OCI-LY3 (cell line): ENCODE results near the gene NXN.

Source experiments
- H2AFZ ChIP-seq: fragments of 200-600, 300-600 bp; shearing (Covaris generic); 2 replicates; pipeline ENCODE4 v1.6.0; 2014; ENCODE audit warnings: antibody characterized with exemption, low read depth, low read length
- H3K27ac ChIP-seq: fragments of 200-600, 300-600 bp; sonication (generic); 2 replicates; pipeline ENCODE4 v1.5.1; 2014; ENCODE audit warnings: mild to moderate bottlenecking, low read length, moderate library complexity, mixed read lengths
- H3K27me3 ChIP-seq: fragments of 200-600, 300-600 bp; sonication (generic); 2 replicates; pipeline ENCODE4 v1.6.1; 2014; ENCODE audit warnings: low read depth, low read length, mixed read lengths
- H3K36me3 ChIP-seq: fragments of 200-600, 300-600 bp; sonication (generic); replicated peaks from 2 replicates; pipeline ENCODE3; 2014; ENCODE audit warnings: low read depth, low read length, mixed read lengths
- H3K4me1 ChIP-seq: fragments of 300-600, 200-600 bp; sonication (generic); 2 replicates; pipeline ENCODE4 v1.6.1; 2014; ENCODE audit warnings: low read length, mixed read lengths
- H3K4me2 ChIP-seq: fragments of 200-600, 300-600 bp; sonication (generic); 2 replicates; pipeline ENCODE4 v1.6.1; 2014; ENCODE audit warnings: low read length, mixed read lengths
- H3K4me3 ChIP-seq: fragments of 300-600, 200-600 bp; sonication (generic); 2 replicates; pipeline ENCODE4 v1.5.1; 2014; ENCODE audit warnings: antibody characterized with exemption, mild to moderate bottlenecking, low read length, moderate library complexity
- H3K79me2 ChIP-seq: fragments of 300-600, 200-600 bp; shearing (Covaris generic); 2 replicates; pipeline ENCODE4 v1.6.1; 2014; ENCODE audit warnings: mild to moderate bottlenecking, low read length, mixed read lengths
- H3K9ac ChIP-seq: fragments of 300-600, 200-600 bp; shearing (Covaris generic); 2 replicates; pipeline ENCODE4 v1.6.0; 2014; ENCODE audit warnings: mild to moderate bottlenecking, low read length, moderate library complexity
- H3K9me3 ChIP-seq: fragments of 200-600, 300-600 bp; shearing (Covaris generic); 2 replicates; pipeline ENCODE4 v1.6.1; 2014; ENCODE audit warnings: low read length, mixed read lengths; ENCODE audit not compliant: insufficient read depth
- H4K20me1 ChIP-seq: fragments of 200-600, 300-600 bp; sonication (generic); 2 replicates; pipeline ENCODE4 v1.6.1; 2016; ENCODE audit warnings: low read length, mixed read lengths; ENCODE audit not compliant: insufficient read depth
- EZH2phosphoT487 ChIP-seq: fragments of 200-600 bp; shearing (Covaris generic); IDR thresholded peaks from 2 replicates; pipeline ENCODE4 v1.6.1; 2018; ENCODE audit warnings: antibody characterized with exemption, mixed run types, low read depth
- TF ChIP-seq, protein P1 (sequence below): fragments of 200-600, 300-600 bp; sonication (generic); IDR thresholded peaks from 2 replicates; pipeline ENCODE4 v1.5.1; 2014; ENCODE audit warnings: antibody characterized with exemption, low read length, low read depth

The NXN gene

DNA sequence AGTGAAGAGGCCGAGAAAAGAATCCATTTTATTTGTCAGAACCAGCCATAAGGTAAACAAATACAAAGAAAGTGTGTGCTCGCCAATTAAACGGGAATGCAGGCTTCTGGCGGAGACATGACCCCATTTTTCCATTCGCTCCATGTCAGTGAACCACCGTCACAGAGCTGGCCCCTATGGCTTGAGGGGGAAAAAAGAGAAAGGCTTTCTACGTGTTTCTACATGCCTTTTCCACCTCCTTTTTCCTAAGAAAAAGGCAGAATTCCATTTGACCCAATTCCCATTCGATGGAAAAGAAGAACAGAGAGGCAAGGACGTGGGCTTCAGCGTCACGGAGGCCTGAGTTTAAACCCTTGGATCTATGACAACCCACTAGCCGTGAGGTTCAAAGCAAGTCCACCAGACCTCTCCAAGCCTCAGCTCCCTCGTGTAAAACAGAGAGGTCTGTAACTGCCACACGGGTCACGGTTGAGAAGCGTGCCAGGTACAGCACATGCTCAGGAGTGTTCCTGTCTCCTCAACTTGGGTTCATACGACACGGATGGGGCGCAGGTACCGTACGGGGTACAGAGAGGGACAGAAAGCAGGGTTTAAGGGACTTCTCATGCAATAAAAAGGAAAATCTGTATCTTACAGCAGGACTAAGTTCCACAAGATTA lies 91.9 kb downstream of the NXN start:
- Histone ChIP-seq H3K4me1 (no peaks in the 10 kb centered on the region), H3K4me2 (no peak overlapping the region), H3K9me3 (no peaks in the 10 kb centered on the region), H3K79me2 (no peaks in the 10 kb centered on the region), H3K27me3 (0 out of 2 replicates have a peak, but pooled peaks cover 4% of the 10 kb centered on the region), H3K4me3 (no peak overlapping the region), H4K20me1 (no peaks in the 10 kb centered on the region), H3K9ac (no peak overlapping the region), H3K36me3 (no peaks in the 10 kb centered on the region), H2AFZ (no peak overlapping the region), H3K27ac (no peak overlapping the region)
- TF ChIP-seq, protein P1, sequence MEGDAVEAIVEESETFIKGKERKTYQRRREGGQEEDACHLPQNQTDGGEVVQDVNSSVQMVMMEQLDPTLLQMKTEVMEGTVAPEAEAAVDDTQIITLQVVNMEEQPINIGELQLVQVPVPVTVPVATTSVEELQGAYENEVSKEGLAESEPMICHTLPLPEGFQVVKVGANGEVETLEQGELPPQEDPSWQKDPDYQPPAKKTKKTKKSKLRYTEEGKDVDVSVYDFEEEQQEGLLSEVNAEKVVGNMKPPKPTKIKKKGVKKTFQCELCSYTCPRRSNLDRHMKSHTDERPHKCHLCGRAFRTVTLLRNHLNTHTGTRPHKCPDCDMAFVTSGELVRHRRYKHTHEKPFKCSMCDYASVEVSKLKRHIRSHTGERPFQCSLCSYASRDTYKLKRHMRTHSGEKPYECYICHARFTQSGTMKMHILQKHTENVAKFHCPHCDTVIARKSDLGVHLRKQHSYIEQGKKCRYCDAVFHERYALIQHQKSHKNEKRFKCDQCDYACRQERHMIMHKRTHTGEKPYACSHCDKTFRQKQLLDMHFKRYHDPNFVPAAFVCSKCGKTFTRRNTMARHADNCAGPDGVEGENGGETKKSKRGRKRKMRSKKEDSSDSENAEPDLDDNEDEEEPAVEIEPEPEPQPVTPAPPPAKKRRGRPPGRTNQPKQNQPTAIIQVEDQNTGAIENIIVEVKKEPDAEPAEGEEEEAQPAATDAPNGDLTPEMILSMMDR, result no peak
- TF ChIP-seq EZH2phosphoT487, result no peak

DNA sequence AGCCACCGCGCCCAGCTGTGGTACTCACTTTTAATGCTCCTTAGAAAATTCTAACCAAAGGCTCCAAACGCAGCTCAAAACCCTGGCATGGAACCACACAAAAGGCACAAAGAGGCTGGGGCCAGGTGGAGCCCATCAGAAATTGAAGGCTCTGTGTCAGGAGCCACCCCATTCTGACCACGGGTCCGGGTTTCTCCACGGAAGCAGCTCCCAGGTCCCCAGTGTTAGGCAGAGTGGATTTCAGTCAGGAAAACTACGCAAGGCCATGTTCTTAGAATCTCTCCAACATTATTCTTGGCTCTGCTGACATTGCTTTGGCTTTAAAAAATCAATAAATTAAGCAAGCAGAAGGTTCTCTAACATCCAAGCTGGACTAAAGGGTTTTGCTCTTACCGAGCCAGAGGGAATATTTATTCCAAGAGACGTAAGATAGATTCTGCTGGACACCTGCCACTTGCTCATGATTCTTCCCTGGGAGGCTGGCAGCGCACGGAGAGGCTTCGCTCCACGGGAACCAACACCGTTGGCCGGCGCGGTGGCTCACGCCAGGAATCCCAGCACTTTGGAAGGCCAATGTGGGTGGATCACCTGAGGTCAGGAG lies 93.5 kb downstream of the NXN start:
- Histone ChIP-seq H3K27ac (no peak overlapping the region), H3K4me2 (no peak overlapping the region), H3K36me3 (no peaks in the 10 kb centered on the region), H3K9ac (no peak overlapping the region), H3K79me2 (no peaks in the 10 kb centered on the region), H2AFZ (no peak overlapping the region), H3K27me3 (0 out of 2 replicates have a peak, but pooled peaks cover 4% of the 10 kb centered on the region), H4K20me1 (no peaks in the 10 kb centered on the region), H3K9me3 (no peaks in the 10 kb centered on the region), H3K4me3 (no peak overlapping the region), H3K4me1 (no peaks in the 10 kb centered on the region)
- TF ChIP-seq EZH2phosphoT487, result no peak
- TF ChIP-seq, protein P1, result no peak

- H3K4me2 ChIP-seq, result no peak overlapping the region
- TF ChIP-seq, protein P1, result no peak
- no peak for TF ChIP-seq EZH2phosphoT487
- no peaks in the 10 kb centered on the region for H4K20me1 ChIP-seq
- no peaks in the 10 kb centered on the region for H3K36me3 ChIP-seq
- no peak overlapping the region for H2AFZ ChIP-seq
- no peaks in the 10 kb centered on the region for H3K4me1 ChIP-seq
- H3K9ac ChIP-seq, result no peak overlapping the region
- H3K4me3 ChIP-seq, result no peak overlapping the region
- H3K27ac ChIP-seq, result no peak overlapping the region
- H3K9me3 ChIP-seq, result no peaks in the 10 kb centered on the region
- no peaks in the 10 kb centered on the region for H3K79me2 ChIP-seq
- no peaks in the 10 kb centered on the region for H3K27me3 ChIP-seq
Observed at GRCh38 chr17:883586-883962, 96.0 kb downstream of the NXN start.

DNA sequence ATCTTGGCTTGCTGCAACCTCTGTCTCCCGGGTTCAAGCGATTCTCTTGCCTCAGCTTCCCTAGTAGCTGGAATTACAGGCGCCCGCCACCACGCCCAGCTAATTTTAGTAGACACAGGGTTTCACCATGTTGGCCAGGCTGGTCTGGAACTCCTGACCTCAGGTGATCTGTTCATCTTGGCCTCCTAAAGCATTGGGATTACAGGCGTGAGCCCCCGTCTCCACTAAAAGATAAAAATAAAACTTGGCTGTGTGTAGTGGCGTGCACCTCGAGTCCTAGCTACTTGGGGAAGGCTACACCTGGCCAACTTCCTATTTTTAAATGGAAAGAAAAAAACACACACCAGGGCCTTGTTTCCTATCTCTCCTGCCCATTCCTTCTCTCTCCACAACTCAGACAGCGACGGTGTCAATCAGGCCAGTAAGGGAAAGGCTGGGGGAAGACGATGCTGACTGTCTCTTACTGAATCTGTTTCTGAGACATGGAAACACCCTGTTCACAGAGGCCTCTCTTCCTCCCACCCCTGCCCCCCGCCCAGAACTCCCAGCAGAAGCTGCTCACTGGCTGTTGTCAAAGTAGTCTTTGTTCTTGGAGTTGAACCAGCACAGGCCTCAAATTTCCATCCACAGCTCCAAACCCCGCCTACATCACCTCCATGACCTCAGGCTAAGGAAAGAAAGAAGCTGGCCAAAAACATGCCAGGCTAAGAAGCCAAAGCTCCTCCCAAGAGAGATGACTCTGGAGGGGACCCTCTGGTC lies 96.6 kb downstream of the NXN start:
- Histone ChIP-seq H3K27me3 (no peaks in the 10 kb centered on the region), H2AFZ (no peak overlapping the region), H3K4me2 (no peak overlapping the region), H4K20me1 (no peaks in the 10 kb centered on the region), H3K4me1 (no peaks in the 10 kb centered on the region), H3K4me3 (no peak overlapping the region), H3K9me3 (no peaks in the 10 kb centered on the region), H3K9ac (no peak overlapping the region), H3K36me3 (no peaks in the 10 kb centered on the region), H3K27ac (no peak overlapping the region), H3K79me2 (no peaks in the 10 kb centered on the region)
- TF ChIP-seq EZH2phosphoT487, result no peak
- TF ChIP-seq, protein P1, result no peak
